GM21381 (cell line): Measurements from ENCODE around the gene TFR2.

ENCODE experiments used
- ATAC-seq: cut with Tn5 transposase; IDR thresholded peaks from one replicate; pipeline ENCODE4 v1.9.1; 2021; ENCODE audit warnings: mild to moderate bottlenecking, moderate library complexity; ENCODE audit not compliant: unreplicated experiment

TFR2 gene

DNA sequence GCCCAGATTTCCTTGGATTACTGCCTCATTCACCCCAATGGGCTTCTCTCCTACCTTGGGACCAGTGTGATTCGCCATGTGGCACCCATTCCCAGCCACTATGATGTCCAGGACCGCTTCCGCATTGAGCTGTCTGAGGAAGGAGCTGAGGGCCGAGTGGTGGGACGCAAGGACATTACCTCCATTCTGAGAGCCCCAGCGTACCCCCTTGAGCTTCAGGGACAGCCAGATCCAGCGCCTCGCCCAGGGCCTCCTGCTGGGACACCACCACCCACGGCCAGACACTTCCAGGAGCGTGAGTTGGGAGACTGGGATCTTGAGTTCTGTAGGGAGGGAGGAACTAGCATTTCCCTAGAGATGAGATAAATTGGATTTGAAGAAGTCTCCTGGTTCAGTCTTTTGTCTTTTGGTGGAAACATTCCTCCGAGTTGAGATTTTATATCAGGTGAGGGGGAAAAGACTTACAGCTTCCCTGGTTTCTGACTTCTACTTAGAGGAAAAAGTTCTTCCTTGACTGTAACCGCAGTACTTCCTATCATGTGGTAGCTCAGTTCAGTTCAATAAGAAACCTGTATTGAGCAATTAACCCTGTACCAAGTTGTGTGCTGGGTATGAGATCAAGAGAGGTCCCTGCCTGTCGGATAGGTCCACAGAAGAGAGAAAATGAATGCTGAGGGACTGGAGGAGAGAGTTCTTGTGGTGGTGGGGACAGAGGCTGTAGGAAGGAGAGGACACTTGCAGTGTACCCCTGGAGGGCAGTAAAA, 27.8 kb downstream of the TFR2 start:
- ATAC-seq = no peak

DNA sequence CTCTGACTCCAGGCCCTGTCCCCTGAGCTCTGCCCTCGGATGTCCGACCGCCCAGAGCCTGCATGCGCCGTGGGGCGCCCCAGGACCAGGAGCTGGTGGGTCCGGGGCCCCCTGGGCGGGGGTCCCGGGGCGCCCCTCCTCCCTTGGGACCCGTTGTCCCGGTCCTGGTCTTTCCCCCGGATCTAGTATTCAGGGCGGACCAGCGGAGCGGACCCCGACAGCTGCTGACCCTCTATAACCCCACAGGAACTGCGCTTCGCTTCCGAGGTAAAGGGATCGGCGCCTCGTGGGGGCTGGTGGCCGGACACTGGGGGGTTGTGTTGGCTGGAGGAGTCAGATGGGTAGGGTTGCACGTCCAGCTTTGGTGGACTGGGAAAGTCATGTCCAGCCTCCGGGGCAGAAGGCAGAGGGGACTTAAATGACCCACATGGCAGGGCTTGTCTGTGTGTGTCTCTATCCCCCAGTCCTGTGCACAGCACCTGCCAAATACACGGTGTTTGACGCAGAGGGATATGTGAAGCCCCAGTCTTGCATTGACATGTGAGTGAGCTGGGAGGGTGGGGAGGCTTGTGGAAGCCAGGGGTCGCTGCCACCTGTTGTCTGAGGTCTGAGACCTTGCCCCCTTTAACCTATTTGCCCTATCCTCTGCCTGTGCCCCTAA, 28.5 kb downstream of the TFR2 start:
- ATAC-seq = no peak

DNA sequence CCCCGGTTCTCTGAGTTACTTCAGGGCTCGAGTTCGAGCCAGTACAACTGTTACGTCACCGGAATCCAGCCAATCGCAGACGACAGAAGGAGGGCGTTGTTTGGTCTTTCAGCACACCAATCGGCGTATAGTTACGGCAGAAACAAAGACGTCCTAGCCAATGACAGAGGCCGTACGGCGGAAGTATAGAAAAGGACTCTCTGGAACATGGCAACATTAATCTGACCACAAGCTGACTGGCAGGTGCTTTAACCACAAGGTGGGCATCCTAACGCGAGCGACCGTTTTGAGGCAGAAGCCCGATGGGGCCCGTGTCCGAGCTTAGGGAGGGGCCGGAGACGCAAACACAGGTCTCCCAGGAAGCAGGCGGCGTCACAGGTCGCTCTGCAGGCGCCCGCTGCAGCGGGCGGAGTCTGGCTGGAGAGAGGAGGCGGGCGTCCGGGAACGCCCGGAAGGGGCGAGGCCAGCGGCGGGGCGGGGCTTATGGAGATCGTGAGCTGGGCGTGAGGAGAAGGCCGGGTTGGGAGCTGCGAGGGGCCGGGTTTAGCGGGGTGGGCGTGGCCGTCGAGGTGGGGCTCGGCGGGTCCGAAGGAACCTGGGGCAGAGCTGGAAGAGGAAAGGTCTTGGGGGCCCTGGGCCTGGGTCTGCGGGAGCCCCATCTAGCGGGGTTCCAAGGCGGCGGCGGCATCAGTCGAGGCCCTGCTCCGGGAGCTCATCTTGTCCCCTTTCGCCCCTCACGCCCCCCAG, 29.2 kb downstream of the TFR2 start, which contains the start of gene MOSPD3:
Gene MOSPD3, plus strand, starts transcription at position 558 of the 747 bp plus-strand sequence. CDS start 252 bp downstream, outside the sequence.
- peak; percentile 89 for ATAC-seq

DNA sequence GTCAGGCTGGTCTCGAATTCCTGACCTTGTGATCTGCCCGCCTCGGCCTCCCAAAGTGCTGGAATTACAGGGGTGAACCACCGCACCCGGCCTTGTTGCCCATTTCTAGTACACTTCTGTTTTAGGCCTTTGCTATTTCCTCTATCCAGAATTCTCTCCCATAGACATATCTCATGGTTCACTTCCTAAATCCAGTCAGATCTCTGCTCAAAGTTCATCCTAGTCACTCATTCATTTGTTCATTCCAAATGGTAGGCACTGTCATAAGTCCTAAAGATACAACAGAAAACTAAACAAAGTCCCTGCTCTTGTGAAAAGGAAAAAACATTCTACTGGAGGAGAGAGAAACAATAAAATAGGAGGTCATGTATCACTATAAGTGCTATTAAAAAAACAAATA, 31.4 kb downstream of the TFR2 start:
- ATAC-seq = no peak

GRCh38 chr7:100607111-100607510, 34.2 kb downstream of the TFR2 start:
- no peak for ATAC-seq

GRCh38 chr7:100606313-100606712, 35.0 kb downstream of the TFR2 start:
- no peak for ATAC-seq

- ATAC-seq = no peak
Measured at GRCh38 chr7:100604976-100605911, 36.1 kb downstream of the TFR2 start.

DNA sequence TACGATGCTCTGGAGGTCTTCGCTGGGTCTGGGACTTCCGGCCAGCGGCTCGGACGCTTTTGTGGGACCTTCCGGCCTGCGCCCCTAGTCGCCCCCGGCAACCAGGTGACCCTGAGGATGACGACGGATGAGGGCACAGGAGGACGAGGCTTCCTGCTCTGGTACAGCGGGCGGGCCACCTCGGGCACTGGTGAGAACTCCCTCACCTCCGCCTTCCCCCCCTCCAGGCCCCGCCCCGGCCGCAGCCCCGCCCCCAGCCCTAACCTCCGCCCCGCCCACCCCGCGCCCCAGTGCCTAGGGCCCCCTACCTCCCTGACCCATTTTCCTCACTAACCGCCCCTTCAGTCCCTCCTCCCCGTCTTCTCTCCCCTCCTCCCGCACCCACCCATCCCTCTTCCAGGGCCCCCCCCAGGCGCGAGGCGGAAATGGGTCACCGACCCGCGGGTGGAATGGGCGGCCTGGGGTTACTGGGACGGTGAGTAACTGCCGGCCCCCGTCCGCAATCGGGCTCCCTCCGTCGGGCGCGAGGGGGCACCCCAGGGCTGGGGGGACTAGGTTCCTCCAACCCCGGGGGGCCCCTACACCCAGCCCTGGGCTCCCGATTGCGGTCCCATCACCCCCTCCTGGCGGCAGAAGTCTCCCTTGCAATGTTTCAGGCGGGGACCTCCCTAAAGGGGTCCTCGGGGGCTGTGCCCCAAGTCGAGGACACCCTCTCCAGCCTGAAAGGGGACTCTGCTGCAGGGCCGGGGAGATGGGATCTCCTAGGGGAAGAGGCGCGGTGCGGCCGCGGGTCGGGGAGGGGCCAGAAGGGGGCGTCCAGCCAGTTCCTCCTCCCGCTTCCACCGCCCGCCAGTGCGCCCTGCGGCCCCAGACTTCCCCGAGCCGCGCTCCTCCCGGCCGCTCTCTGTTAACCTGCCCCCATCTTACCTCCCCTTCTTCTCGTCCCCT, 37.0 kb downstream of the TFR2 start:
- peak; percentile 54 for ATAC-seq

GRCh38 chr7:100603726-100604027, 37.7 kb downstream of the TFR2 start:
- ATAC-seq = no peak

- no peak for ATAC-seq
Measured at GRCh38 chr7:100602889-100603725, 38.2 kb downstream of the TFR2 start.

- ATAC-seq = no peak
Measured at GRCh38 chr7:100600730-100601038, 40.7 kb downstream of the TFR2 start.

GRCh38 chr7:100599911-100600729, 41.2 kb downstream of the TFR2 start:
- ATAC-seq = no peak

DNA sequence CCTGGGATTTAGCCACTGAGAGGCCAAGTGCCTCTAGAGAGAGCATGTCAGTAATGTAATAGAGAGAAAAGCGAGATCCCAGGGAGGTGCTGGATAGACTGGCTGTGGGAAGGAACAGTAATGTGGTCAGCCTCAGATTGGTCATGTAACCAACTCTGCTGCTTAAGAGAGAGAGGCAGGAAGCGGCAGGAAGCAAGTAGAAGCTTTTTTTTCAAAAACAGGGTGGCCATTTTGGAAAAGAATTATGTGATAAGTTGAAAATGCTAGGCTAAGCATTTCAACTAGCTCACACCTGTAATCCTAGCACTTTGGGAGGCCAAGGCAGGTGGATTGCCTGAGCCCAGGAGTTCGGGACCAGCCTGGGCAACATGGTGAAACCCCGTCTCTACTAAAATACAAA, 42.9 kb downstream of the TFR2 start:
- no peak for ATAC-seq

- ATAC-seq = no peak
Measured at GRCh38 chr7:100595188-100595587, 46.2 kb downstream of the TFR2 start.

- ATAC-seq = no peak
Measured at GRCh38 chr7:100591596-100591995, 49.8 kb downstream of the TFR2 start.

DNA sequence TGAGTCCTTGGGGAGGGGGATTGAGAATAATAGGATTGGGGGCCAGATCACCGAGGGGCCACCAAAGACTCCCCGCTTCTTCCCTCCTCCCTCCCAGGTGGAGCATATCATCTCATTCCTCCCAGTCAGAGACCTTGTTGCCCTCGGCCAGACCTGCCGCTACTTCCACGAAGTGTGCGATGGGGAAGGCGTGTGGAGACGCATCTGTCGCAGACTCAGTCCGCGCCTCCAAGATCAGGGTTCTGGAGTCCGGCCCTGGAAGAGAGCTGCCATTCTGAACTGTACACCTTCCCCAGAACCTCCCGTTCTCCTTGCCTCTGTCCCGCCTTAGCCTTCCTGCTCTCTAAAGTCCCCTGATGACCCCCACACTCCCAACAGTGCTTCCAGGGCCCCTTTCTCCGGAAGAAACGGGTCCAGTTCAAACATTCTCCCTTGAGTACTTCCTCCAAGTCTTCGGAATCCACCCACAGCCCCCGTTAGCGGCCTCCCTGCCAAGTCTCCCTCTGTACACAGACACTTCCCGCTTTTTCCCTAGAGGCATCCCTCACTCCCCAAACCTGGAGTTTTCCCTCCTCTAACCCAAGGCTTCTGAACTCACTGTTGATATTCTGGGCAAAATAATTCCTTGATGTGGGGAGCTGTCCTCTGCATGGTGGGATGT, 51.1 kb downstream of the TFR2 start:
- ATAC-seq = no peak

GRCh38 chr7:100589341-100589947, 51.9 kb downstream of the TFR2 start:
- ATAC-seq = no peak
